Loucy (cell line): ENCODE measurements around the gene BCO1.

ENCODE experiments used
- H2AFZ ChIP-seq: fragments of 200-600 bp; sonication (generic); 2 replicates; pipeline ENCODE4 v1.6.0; 2016; ENCODE audit warnings: antibody characterized with exemption, mild to moderate bottlenecking, low read length, moderate library complexity
- H3F3A ChIP-seq: fragments of 200-600 bp; 2 replicates; pipeline ENCODE4 v1.6.0; 2016; ENCODE audit warnings: antibody characterized with exemption, low read depth, mild to moderate bottlenecking
- H3K27me3 ChIP-seq: fragments of 200-600 bp; sonication (generic); 2 replicates; pipeline ENCODE4 v1.6.1; 2014; ENCODE audit warnings: low read length, mild to moderate bottlenecking; ENCODE audit not compliant: insufficient read depth, poor library complexity, severe bottlenecking
- H3K36me3 ChIP-seq: fragments of 200-600 bp; sonication (generic); 2 replicates; pipeline ENCODE4 v1.6.1; 2016; ENCODE audit warnings: low read length; ENCODE audit not compliant: insufficient read depth
- H3K4me1 ChIP-seq: fragments of 200-600 bp; sonication (generic); 2 replicates; pipeline ENCODE4 v1.5.1; 2014; ENCODE audit warnings: low read length, mild to moderate bottlenecking; ENCODE audit not compliant: insufficient read depth, poor library complexity, severe bottlenecking
- H3K4me2 ChIP-seq: fragments of 200-600 bp; sonication (generic); 2 replicates; pipeline ENCODE4 v1.6.0; 2014; ENCODE audit warnings: antibody characterized with exemption, low read length, low read depth, mild to moderate bottlenecking; ENCODE audit not compliant: poor library complexity, severe bottlenecking
- H3K4me3 ChIP-seq: fragments of 200-600 bp; sonication (generic); 2 replicates; pipeline ENCODE4 v1.5.1; 2014; ENCODE audit warnings: low read length, mild to moderate bottlenecking, mixed read lengths; ENCODE audit not compliant: poor library complexity, severe bottlenecking
- H3K79me2 ChIP-seq: fragments of 200-600 bp; sonication (generic); 2 replicates; pipeline ENCODE4 v1.6.1; 2014; ENCODE audit warnings: low read length; ENCODE audit not compliant: insufficient read depth
- H3K9ac ChIP-seq: fragments of 200-600 bp; sonication (generic); 2 replicates; pipeline ENCODE4 v1.6.0; 2014; ENCODE audit warnings: mild to moderate bottlenecking, low read depth, low read length, moderate library complexity; ENCODE audit not compliant: poor library complexity, severe bottlenecking
- H3K9me2 ChIP-seq: fragments of 200-600 bp; sonication (generic); replicated peaks from 2 replicates; pipeline ENCODE4 v1.6.1; 2016; ENCODE audit warnings: low read depth, low read length, mixed read lengths
- H3K9me3 ChIP-seq: fragments of 200-600 bp; sonication (generic); 2 replicates; pipeline ENCODE4 v1.6.1; 2014; ENCODE audit warnings: mild to moderate bottlenecking, antibody characterized with exemption, low read length, low read depth; ENCODE audit not compliant: insufficient read depth
- H4K20me1 ChIP-seq: fragments of 200-600 bp; sonication (generic); 2 replicates; pipeline ENCODE4 v1.6.0; 2014; ENCODE audit warnings: antibody characterized with exemption, low read length, mild to moderate bottlenecking; ENCODE audit not compliant: insufficient read depth, poor library complexity, severe bottlenecking
- CTCF ChIP-seq: fragments of 200-600 bp; sonication (generic); conservative IDR thresholded peaks from 2 replicates; pipeline ENCODE4 v1.5.1; 2014; ENCODE audit warnings: mild to moderate bottlenecking, antibody characterized with exemption, low read length
- EZH2phosphoT487 ChIP-seq: fragments of 200-600 bp; IDR thresholded peaks from 2 replicates; pipeline ENCODE4 v1.6.1; 2018; ENCODE audit warnings: antibody characterized with exemption, mild to moderate bottlenecking, moderate library complexity, borderline replicate concordance

Gene BCO1

GRCh38 chr16:81195885-81196534 lies 42.5 kb upstream of the BCO1 start:
- H3K79me2 ChIP-seq = no peaks in the 10 kb centered on the region
- H3K4me1 ChIP-seq = no peaks in the 10 kb centered on the region
- H4K20me1 ChIP-seq = no peaks in the 10 kb centered on the region
- H3K4me2 ChIP-seq = no peak overlapping the region
- H3K36me3 ChIP-seq = no peaks in the 10 kb centered on the region
- TF ChIP-seq EZH2phosphoT487 (no peak), CTCF (no peak)
- H3F3A ChIP-seq = no peaks in the 10 kb centered on the region
- H2AFZ ChIP-seq = no peak overlapping the region
- H3K9me3 ChIP-seq = no peaks in the 10 kb centered on the region
- H3K4me3 ChIP-seq = no peak overlapping the region
- no peak overlapping the region for H3K9ac ChIP-seq
- H3K27me3 ChIP-seq = no peaks in the 10 kb centered on the region
- H3K9me2 ChIP-seq = no peaks in the 10 kb centered on the region

- no peak overlapping the region for H3K9ac ChIP-seq
- H3K9me2 ChIP-seq = no peaks in the 10 kb centered on the region
- no peaks in the 10 kb centered on the region for H3K4me1 ChIP-seq
- no peak overlapping the region for H2AFZ ChIP-seq
- TF ChIP-seq CTCF (no peak; the same call in 1 of the 2 replicates), EZH2phosphoT487 (no peak)
- no peaks in the 10 kb centered on the region for H3K36me3 ChIP-seq
- H3K4me3 ChIP-seq = no peak overlapping the region
- no peaks in the 10 kb centered on the region for H3K9me3 ChIP-seq
- no peaks in the 10 kb centered on the region for H4K20me1 ChIP-seq
- no peaks in the 10 kb centered on the region for H3F3A ChIP-seq
- H3K27me3 ChIP-seq = no peaks in the 10 kb centered on the region
- H3K79me2 ChIP-seq = no peaks in the 10 kb centered on the region
- no peak overlapping the region for H3K4me2 ChIP-seq
These were observed 39.9 kb upstream of the BCO1 start for GRCh38 chr16:81198635-81199034.

GRCh38 chr16:81201267-81201666 lies 37.2 kb upstream of the BCO1 start:
- Histone ChIP-seq H3K36me3 (no peaks in the 10 kb centered on the region), H3F3A (no peaks in the 10 kb centered on the region), H2AFZ (no peak overlapping the region), H3K27me3 (no peaks in the 10 kb centered on the region), H3K79me2 (no peaks in the 10 kb centered on the region), H3K4me3 (no peak overlapping the region), H3K4me2 (no peak overlapping the region), H3K4me1 (no peaks in the 10 kb centered on the region), H3K9me2 (no peaks in the 10 kb centered on the region), H3K9ac (no peak overlapping the region), H3K9me3 (no peaks in the 10 kb centered on the region), H4K20me1 (no peaks in the 10 kb centered on the region)
- TF ChIP-seq EZH2phosphoT487 (no peak), CTCF (no peak)
